OCI-M2 (cell line): Measurements from ENCODE around the gene HNRNPF.
"Not testable (repeated sequence)": the region's sequence is repeated elsewhere in the genome, so short reads cannot be mapped to it uniquely, and the experiment has no call there.

Experiments
- DNase-seq: peaks from one replicate; lab custom pipeline; 2025; ENCODE audit not compliant: unreplicated experiment; lab: John Stamatoyannopoulos, UW

The HNRNPF gene

GRCh38 chr10:43398939-43399319, 10.1 kb downstream of the HNRNPF start:
- no peak for DNase-seq

- no peak for DNase-seq
Measured at GRCh38 chr10:43396928-43397624, 11.9 kb downstream of the HNRNPF start.

GRCh38 chr10:43396061-43396927, 12.7 kb downstream of the HNRNPF start:
- DNase-seq = no peak

- no peak for DNase-seq
Measured at GRCh38 chr10:43395571-43396060, 13.4 kb downstream of the HNRNPF start.

- no peak for DNase-seq
Measured at GRCh38 chr10:43394868-43395267, 14.1 kb downstream of the HNRNPF start.

- DNase-seq = no peak
Measured at GRCh38 chr10:43393606-43394360, 15.2 kb downstream of the HNRNPF start.

- not testable (repeated sequence) for DNase-seq
Measured at GRCh38 chr10:43393186-43393585, 15.8 kb downstream of the HNRNPF start.

GRCh38 chr10:43392748-43393147, 16.2 kb downstream of the HNRNPF start:
- no peak for DNase-seq

- DNase-seq = no peak
Measured at GRCh38 chr10:43391496-43391895, 17.5 kb downstream of the HNRNPF start.

- DNase-seq = no peak
Measured at GRCh38 chr10:43390759-43391158, 18.2 kb downstream of the HNRNPF start.

- no peak for DNase-seq
Measured at GRCh38 chr10:43390333-43390732, 18.7 kb downstream of the HNRNPF start.

GRCh38 chr10:43389867-43390266, 19.1 kb downstream of the HNRNPF start:
- DNase-seq = no peak

- DNase-seq = no peak
Measured at GRCh38 chr10:43387678-43388032, 21.3 kb downstream of the HNRNPF start.

GRCh38 chr10:43386981-43387677, 21.9 kb downstream of the HNRNPF start:
- DNase-seq = no peak

- no peak for DNase-seq
Measured at GRCh38 chr10:43386549-43386948, 22.4 kb downstream of the HNRNPF start.

- no peak for DNase-seq
Measured at GRCh38 chr10:43385412-43386004, 23.5 kb downstream of the HNRNPF start.

- DNase-seq = no peak
Measured at GRCh38 chr10:43384252-43385221, 24.4 kb downstream of the HNRNPF start.

GRCh38 chr10:43383204-43383971, 25.6 kb downstream of the HNRNPF start:
- no peak for DNase-seq
